ENCODE data around the gene TCP11.

TCP11 gene

GRCh38 chr6:35086636-35087360 is 54.3 kb downstream of the TCP11 start:
- Histone ChIP-seq H3K4me1 (ENCODE audit: insufficient read depth, low read length, poor library complexity, severe bottlenecking) (peaks cover 50% of the 10 kb centered on the region), H4K20me1 (ENCODE audit: insufficient read depth, low read length, poor library complexity, severe bottlenecking) (no peaks in the 10 kb centered on the region), H3K9ac (ENCODE audit: low read depth, low read length, poor library complexity, severe bottlenecking) (no peak overlapping the region), H3K4me3 (ENCODE audit: low read length, poor library complexity, severe bottlenecking) (no peak overlapping the region), H3K9me3 (ENCODE audit: insufficient read depth, low read depth, low read length) (no peaks in the 10 kb centered on the region), H3K36me3 (ENCODE audit: insufficient read depth, low read length) (peaks cover 24% of the 10 kb centered on the region; the same call in 1 of the 2 replicates), H3K79me2 (ENCODE audit: insufficient read depth, low read length) (no peaks in the 10 kb centered on the region), H3F3A (ENCODE audit: low read depth) (peaks cover 6% of the 10 kb centered on the region), H3K9me2 (replicated peaks; ENCODE audit: low read depth, low read length) (no peaks in the 10 kb centered on the region), H3K4me2 (ENCODE audit: low read depth, low read length, poor library complexity, severe bottlenecking) (no peak overlapping the region), H3K27me3 (ENCODE audit: insufficient read depth, low read length, poor library complexity, severe bottlenecking) (no peaks in the 10 kb centered on the region), H2AFZ (ENCODE audit: low read length) (no peak overlapping the region)
- TF ChIP-seq, protein P1, sequence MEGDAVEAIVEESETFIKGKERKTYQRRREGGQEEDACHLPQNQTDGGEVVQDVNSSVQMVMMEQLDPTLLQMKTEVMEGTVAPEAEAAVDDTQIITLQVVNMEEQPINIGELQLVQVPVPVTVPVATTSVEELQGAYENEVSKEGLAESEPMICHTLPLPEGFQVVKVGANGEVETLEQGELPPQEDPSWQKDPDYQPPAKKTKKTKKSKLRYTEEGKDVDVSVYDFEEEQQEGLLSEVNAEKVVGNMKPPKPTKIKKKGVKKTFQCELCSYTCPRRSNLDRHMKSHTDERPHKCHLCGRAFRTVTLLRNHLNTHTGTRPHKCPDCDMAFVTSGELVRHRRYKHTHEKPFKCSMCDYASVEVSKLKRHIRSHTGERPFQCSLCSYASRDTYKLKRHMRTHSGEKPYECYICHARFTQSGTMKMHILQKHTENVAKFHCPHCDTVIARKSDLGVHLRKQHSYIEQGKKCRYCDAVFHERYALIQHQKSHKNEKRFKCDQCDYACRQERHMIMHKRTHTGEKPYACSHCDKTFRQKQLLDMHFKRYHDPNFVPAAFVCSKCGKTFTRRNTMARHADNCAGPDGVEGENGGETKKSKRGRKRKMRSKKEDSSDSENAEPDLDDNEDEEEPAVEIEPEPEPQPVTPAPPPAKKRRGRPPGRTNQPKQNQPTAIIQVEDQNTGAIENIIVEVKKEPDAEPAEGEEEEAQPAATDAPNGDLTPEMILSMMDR (conservative IDR thresholded peaks at IDR 0.05; ENCODE audit: low read length): no peak
- no peak for TF ChIP-seq EZH2phosphoT487 (IDR thresholded peaks at IDR 0.05; ENCODE audit: borderline replicate concordance)

DNA sequence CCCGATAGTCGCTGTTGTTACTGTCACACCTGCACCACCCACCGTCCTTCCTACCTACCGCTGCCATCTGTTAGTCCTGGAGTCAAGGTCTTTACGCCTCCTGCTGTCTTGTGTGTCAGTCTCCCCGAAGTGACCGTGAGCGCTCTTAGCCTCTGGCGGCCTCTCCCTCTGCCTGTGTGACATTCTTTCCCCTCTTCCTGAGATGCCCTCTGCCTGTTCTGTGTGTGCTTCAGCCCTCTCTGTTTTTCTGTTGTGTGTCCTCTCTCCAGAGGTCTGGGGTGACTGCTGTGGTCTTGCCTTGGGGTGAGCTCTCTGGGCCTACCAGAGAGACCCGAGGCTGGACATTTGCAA is 54.9 kb downstream of the TCP11 start:
- peaks cover 27% of the 10 kb centered on the region; the same call in 1 of the 2 replicates for H3K36me3 ChIP-seq (ENCODE audit: insufficient read depth, low read length)
- TF ChIP-seq, protein P1 (conservative IDR thresholded peaks at IDR 0.05; ENCODE audit: low read length): no peak
- TF ChIP-seq EZH2phosphoT487 (IDR thresholded peaks at IDR 0.05; ENCODE audit: borderline replicate concordance): no peak
- no peak overlapping the region for H3K9ac ChIP-seq (ENCODE audit: low read depth, low read length, poor library complexity, severe bottlenecking)
- H3K4me3 ChIP-seq (ENCODE audit: low read length, poor library complexity, severe bottlenecking): no peak overlapping the region
- H2AFZ ChIP-seq (ENCODE audit: low read length): no peak overlapping the region
- no peaks in the 10 kb centered on the region for H4K20me1 ChIP-seq (ENCODE audit: insufficient read depth, low read length, poor library complexity, severe bottlenecking)
- H3K9me2 ChIP-seq (replicated peaks; ENCODE audit: low read depth, low read length): no peaks in the 10 kb centered on the region
- peaks cover 54% of the 10 kb centered on the region for H3K4me1 ChIP-seq (ENCODE audit: insufficient read depth, low read length, poor library complexity, severe bottlenecking)
- peaks cover 6% of the 10 kb centered on the region for H3F3A ChIP-seq (ENCODE audit: low read depth)
- no peaks in the 10 kb centered on the region for H3K9me3 ChIP-seq (ENCODE audit: insufficient read depth, low read depth, low read length)
- no peaks in the 10 kb centered on the region for H3K79me2 ChIP-seq (ENCODE audit: insufficient read depth, low read length)
- H3K4me2 ChIP-seq (ENCODE audit: low read depth, low read length, poor library complexity, severe bottlenecking): no peak overlapping the region
- H3K27me3 ChIP-seq (ENCODE audit: insufficient read depth, low read length, poor library complexity, severe bottlenecking): no peaks in the 10 kb centered on the region

DNA sequence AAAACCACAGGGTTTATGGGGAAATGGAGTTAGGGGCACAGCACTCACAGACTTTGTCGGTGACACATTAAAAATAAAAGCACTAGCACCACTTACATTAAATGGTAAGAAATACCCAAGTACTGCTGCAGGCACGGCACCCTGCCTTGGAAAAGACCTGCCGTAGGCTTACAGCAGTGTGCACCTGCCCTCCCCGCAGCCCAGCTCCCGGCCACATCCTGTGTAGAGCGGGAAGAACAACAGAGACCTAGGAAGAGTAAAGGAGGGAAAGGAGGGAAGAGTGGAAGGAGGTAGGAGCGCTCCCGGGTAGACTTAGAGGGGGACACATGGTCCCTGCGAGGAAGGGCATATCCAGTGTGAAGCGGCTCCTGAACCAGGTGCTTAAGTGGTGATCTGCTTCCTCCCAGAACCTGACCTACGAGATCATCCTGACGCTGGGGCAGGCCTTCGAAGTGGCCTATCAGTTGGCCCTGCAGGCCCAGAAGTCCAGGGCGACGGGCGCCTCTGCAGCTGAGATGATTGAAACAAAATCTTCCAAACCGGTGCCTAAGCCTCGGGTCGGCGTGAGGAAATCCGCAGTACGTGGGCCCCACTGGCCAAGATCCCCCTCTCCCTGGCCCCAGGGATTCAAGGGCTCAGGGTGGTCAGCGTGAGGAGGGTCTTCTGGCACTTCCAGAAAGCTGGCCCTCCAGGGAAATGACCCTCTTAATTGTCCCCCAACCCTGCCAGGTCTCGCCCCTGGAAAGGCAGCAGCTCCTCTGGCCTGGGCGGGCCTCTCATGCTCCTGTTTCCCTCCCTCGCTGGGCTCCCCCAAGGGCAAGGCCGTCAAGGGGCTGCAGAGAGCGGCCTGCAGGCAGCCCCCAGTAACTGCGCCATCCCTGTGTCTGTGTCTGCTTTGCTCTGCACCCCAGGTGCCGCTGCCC is 55.5 kb downstream of the TCP11 start:
- H3K4me3 ChIP-seq (ENCODE audit: low read length, poor library complexity, severe bottlenecking): no peak overlapping the region
- H3K4me2 ChIP-seq (ENCODE audit: low read depth, low read length, poor library complexity, severe bottlenecking): no peak overlapping the region
- no peak for TF ChIP-seq EZH2phosphoT487 (IDR thresholded peaks at IDR 0.05; ENCODE audit: borderline replicate concordance)
- TF ChIP-seq, protein P1 (conservative IDR thresholded peaks at IDR 0.05; ENCODE audit: low read length): no peak
- H2AFZ ChIP-seq (ENCODE audit: low read length): no peak overlapping the region
- peaks cover 27% of the 10 kb centered on the region; the same call in 1 of the 2 replicates for H3K36me3 ChIP-seq (ENCODE audit: insufficient read depth, low read length)
- H3K27me3 ChIP-seq (ENCODE audit: insufficient read depth, low read length, poor library complexity, severe bottlenecking): no peaks in the 10 kb centered on the region
- no peak overlapping the region for H3K9ac ChIP-seq (ENCODE audit: low read depth, low read length, poor library complexity, severe bottlenecking)
- H3F3A ChIP-seq (ENCODE audit: low read depth): peaks cover 6% of the 10 kb centered on the region
- no peaks in the 10 kb centered on the region for H3K79me2 ChIP-seq (ENCODE audit: insufficient read depth, low read length)
- no peaks in the 10 kb centered on the region for H3K9me3 ChIP-seq (ENCODE audit: insufficient read depth, low read depth, low read length)
- H3K9me2 ChIP-seq (replicated peaks; ENCODE audit: low read depth, low read length): no peaks in the 10 kb centered on the region
- H4K20me1 ChIP-seq (ENCODE audit: insufficient read depth, low read length, poor library complexity, severe bottlenecking): no peaks in the 10 kb centered on the region
- peaks cover 51% of the 10 kb centered on the region for H3K4me1 ChIP-seq (ENCODE audit: insufficient read depth, low read length, poor library complexity, severe bottlenecking)
